DMS114 treated with DMSO at 0.1 percent for 48 hours (cell line): ENCODE data around the gene KICS2.

Source experiments
- DNase-seq: peaks from one replicate; lab custom pipeline; 2025; ENCODE audit not compliant: unreplicated experiment; lab: John Stamatoyannopoulos, UW

KICS2 gene

DNA sequence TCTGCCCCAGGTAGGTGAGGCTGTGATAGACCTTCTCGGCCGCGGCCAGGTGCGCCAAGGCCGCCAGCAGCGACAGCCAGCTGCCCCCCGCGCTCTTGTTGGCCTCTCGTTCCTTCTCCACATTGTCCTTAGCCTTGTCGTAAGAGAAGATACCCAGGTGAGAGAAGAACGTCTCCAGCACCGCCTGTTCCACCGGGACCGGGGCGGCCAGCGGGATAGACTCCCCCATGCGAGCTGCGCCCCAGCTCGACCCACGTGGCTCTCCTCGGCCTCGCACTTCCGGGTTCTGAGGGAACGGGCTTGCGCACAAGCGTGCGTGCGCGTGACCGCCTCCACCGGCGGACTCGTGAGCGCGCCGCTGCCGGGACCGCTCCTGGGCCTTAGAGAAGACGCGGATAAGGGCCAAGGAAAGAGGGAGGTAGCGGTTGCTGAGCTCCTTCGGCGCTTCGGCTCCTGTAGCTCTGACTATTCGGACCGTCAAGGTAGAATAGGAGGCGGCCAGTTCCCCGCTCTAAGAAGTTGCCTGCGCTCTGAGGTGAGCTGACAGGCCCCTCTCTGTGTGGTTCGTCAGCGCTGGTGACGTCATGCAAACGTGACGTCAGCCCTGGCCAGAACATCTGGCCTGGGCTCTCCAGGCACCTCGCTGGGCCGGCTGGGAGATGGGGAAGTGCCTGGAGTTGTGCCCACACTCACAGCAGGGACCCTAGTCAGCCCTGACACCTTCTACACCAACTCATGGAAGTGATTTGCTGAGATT is at the start of gene KICS2:
Gene KICS2, minus strand, starts transcription at position 288 of the 757 bp plus-strand sequence. Its CDS starts 59 bp downstream, at position 229.
- DNase-seq = peak; percentile 87

DNA sequence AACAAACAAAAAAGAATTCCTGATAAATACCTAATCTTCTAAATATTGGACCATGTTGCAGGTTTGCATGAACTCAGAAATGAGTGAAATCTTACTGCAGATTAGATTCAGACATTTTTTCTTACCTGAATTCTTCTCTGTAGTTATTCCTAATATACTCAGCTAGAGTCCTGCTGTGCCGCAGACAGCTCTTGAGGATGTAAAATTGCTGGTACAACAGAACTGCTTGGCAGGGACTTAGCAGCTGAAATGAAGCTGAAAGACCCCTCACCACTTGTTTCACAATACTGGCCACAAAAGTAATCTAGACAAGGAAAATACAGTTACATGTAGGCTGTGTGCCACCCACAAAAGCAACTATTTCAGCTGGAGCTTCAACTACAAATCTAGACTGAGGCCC is 48.3 kb upstream of the KICS2 start:
- no peak for DNase-seq

DNA sequence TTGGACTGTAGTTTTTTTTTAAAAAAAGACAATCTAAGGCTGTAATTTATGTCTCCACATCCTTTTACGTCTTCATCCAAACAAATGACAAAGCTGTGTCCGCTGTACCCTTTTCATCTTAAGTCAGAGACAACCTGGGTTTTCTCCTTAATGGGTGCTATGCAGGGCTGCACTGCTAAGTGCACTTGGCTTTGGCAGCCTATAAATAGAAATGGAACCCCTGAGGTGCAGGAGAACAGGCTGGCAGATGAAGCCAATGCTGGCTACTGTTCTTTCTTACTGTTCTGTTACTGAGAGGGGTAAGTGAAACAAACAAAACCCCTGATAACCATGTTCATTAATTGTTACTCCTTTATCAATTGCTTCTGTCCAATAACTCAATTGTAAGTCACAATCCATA is 47.1 kb upstream of the KICS2 start:
- no peak for DNase-seq

DNA sequence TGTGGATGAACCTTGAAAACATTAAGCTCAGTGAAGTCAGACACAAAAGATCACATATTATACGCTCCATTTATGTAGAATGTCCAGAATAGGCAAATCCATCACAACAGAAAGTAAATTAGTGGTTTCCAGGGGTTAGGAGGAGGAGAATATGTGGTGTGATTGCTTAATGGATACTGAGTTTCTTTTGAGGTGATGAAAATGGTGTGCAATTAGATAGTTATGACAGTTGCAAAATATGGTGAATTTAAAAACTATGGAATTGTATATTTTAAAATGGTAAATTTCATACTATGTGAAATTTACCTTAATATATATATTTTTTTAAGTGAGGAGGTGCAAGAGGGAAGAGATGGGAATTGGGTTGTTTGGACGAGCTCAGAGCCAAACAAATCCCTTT is 46.3 kb upstream of the KICS2 start:
- no peak for DNase-seq

DNA sequence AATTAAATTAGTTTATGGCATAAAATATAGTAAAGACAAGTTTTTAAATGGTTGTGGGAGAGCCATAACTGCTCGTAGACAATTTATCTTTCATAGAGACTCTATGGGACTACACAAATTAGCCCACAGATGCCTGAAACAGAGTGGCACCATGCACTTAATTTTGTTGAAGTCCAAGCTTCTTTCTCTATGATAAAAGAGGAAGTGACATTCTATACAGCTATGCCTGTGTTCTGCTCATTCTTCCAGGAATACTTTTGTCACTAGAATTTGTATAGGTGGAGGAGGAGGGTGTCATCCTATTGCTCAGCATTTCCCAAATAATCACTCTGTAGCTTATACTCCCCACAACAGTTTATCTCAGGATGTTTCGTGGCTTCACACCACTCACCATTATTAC is 43.7 kb upstream of the KICS2 start:
- no peak for DNase-seq

DNA sequence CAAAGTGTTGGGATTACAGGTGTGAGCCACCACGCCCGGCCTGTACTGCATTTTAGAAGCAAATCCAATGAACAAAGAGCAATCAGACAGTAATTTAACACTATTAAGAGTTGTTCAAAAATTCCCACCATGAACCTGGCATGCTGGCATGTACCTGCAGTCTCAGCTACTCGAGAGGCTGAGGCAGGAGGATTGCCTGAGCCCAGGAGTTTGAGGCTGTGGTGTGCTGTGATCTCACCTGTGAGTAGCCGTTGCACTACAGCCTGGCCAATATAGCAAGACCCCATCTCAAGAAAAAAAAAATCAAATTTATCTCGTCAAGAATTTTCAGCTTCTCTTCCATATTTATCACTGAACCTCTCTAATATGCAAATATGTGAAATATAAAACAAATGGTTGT is 39.7 kb upstream of the KICS2 start:
- DNase-seq = no peak

DNA sequence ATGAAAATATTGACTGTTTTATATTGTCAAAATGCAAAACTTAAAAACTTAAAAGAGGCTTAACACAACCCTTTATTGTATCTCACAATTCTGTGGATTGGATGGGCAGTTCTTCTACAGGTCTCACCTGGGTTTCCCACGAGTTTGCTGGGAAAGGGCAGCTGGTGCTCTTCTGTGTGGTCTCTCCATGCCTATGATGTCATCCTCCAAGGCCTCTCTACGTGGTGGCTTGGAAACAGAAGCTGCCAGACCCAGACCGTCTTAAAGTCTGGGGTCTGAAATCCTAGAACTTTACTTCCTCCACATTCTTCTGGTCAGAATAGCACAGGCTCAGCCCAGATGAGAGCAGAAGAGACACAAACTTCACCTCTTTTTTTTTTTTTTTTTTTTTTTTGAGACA is 36.5 kb upstream of the KICS2 start:
- no peak for DNase-seq

DNA sequence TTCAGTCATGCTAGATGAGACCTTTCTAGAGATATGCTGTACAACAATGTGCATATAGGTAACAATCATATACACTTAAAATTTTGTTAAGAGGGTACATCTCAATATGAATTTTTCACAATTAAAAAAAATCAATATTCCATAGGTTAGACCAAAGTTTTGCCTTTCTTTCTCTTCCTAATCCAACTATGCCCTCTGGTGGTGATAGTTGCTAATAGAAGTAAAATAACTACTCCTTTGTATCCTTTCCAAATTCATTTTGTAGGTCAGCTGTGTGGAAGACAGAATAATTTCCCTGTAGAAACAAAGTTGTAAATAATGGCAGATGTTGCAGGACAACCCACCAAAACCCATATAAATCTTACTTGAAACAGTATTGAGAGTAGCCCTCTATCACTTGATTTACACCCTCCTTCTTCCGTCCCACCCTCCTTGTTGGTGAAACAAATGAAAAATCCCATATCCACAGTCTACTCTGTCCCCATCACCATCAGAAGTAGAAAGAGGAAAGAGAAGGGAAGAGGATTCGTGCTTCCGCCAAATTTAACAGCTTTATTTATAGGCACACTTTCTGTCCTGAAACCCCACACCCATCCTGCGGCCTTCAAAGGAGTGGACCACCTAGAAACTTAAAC is 34.2 kb upstream of the KICS2 start:
- DNase-seq = peak; percentile 66

DNA sequence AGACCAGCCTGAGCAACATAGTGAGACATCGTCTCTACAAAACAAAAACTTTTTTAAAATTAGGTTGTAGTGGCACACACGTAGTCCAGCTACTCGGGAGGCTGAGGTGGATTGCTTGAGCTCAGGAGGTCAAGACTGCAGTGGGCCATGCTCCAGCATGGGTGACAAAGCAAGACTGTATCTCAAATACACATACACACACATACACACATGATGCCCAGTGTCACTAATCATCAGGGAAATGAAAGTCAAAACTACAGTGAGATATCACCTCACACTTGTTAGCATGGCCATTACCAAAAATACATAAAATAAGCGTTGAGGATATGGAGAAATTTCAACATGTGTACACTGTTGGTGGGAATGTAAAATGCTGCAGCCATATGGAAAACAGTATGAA is 33.2 kb upstream of the KICS2 start:
- DNase-seq = no peak

DNA sequence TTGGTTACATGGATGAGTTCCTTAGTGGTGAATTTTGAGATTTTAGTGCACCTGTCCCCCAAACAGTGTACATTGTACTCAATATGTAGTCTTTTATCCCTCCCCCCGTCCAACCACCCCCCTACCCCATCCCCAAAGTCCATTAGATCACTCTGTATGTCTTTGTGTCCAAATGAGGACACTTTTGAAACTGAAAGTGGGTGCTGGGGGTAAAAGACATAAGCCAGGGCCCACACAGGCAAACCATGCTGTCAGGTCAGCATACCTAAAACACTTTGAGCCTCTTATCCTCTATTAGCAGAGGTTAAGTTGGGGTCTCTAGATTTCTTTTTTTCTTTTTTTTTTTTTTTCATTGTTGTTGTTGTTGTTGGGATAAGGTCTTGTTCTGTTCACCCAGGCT is 31.3 kb upstream of the KICS2 start:
- no peak for DNase-seq

DNA sequence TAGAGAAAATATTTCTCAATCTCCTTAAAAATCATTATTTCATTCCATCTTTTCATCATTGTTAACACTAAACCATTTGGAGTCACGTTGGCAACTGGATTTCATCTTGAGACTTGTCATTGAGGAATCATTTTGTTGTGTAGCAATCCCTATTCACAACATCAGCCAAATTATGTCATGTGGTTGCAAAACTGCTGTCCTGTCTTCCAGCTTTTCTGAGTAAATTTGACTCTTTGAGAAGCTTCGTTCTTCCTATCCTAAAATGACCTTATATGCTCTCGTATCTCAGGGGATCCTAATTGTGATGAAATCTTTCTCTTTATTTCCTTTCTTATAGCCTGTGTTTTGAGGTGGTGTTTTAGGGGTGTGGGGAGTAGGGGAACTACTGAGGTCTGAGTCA is 30.6 kb upstream of the KICS2 start:
- DNase-seq = no peak

DNA sequence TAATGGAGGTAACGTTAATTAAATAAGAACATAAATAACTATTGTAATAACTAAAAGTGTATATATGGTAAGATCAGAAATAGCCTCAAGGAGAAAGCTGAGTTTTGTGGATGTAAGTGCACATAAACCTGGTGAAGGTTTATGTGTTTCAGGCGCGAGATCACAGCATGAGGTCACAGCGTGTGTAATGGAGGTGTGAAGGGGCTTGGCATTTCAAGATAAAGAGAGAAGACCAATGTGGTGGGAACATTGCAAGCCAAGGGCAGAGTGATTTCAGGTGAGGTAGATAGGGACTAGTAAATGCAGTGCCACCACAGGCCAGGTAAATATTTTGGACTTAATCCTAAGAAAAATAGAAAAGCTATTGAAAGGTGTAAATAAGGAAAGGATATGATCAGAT is 21.7 kb upstream of the KICS2 start:
- no peak for DNase-seq

DNA sequence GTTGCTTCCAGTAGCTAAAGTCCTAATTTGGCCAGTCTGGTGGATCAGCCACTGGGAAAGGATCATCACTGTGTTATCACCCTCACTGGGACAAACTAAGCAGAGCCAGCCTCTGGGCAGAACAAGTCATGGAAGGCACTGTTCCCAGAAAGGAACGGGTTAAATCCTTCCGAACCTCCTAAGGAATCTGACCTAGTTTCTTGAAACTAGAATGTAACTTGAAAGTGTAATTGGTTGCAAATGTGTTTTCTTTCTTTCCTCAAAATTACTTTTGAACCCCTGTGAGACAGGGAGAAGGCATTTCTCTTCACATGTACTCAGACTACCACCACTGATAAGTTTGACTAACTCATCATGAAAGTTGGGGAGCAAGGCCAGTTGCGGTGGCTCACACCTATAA is 18.7 kb upstream of the KICS2 start:
- DNase-seq = no peak

DNA sequence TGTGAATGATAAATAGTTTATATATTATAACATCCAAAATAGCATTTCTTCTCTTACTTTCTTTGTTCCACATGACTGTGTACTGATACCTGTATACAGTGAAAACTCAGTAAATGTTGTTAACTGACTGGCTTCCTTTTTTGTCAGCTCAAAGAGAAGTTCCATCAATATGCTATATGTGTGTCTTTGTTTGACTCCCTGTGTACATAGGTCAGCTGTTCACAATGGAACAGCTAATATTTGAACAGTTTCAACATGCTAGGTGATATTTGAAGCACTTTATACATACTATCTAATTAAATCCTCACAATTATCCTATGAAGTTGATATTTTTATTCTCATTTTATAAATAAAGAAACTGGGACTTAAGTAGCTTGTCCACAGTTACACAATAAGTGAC is 15.3 kb upstream of the KICS2 start:
- DNase-seq = no peak

DNA sequence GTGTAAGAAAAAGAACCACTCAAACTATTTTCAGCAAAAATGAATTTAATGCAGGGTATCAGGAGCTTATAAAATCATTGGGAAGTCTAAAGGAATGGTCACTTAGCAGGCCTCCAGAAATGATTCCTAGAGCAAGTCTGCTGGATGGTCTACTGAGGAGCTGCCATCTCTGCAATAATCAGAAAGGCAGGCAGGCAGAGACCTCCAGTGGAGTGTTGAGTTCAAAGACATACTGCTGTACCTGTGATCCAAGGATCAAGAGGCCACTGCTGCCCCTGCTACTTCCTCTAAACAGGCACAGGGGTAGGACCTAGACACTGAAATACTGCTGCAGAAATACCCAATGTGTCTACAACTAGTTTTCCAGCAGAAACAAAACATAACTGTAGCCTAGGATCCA is 14.5 kb upstream of the KICS2 start:
- DNase-seq = no peak

DNA sequence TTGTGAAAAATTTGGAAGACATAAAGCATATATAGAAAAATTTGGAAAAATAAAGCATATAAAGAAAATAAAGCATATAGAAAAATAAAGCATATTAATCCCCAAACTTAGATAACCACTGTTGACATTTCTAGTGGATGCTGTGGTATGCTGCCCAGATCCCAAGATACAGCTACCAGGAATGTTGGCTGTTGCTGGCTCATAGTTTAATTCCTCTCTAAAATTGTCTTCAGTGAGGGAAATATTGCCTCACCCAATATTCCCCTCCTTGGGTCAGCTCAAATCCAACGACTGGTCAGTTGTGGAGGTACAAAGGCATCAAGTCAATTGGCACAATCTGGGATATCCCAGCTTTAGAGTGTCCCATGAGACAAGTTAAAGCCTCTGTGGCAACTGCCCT is 10.1 kb upstream of the KICS2 start:
- DNase-seq = no peak

DNA sequence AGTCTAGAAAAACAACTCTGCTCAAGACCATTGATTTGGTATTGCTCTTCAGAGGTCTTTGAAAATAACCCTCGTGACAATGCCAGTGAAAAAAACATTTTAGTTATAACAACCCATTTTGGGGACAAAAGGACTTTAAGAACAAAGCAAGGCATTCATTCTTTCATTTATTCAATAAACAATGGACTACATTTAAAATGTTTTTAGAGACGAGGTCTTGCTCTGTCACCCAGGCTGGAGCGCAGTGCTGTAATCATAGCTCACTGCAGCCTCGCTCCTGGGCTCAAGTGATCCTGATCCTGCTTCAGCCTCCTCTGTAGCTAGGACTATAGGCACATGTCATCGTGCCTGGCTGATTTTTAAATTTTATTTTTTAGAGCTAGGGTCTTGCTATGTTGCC is 7.7 kb upstream of the KICS2 start:
- no peak for DNase-seq

DNA sequence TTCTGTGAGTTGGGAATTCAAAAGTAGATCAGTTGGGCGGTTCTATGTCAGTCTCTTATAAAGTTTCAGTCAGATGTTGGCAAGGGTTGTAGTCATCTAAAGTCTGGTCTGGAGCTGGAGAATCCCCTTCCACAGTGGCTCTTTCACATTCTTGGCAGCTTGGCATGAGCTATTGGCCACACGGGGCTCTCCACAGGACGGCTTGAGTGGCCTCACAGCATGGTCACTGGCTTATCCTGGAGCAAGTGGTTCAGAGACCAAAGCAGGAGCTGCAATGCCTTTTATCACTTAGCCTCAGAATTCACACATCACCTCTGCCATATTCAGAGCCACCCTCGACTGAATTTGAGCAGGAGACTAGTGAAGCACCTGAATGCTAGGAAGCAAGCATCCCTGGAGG is 7.1 kb upstream of the KICS2 start:
- no peak for DNase-seq

DNA sequence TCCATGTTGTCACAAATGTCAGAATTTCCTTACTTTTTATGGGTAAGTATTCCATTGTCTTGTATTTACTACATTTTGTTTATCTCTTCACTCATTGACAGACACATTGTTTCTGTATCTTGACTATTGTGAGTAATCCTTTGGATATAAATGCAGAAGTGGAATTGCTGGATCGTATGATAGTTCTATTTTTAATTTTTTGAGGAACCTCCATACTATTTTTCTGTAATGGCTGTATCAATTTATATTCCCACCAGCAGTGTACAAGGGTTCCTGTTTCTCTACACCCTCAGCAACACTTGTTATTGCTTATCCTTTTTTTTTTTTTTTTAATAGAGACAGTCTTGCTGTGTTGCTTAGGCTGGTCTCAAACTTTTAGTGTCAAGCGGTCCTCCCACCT is 3.5 kb upstream of the KICS2 start:
- DNase-seq = no peak

DNA sequence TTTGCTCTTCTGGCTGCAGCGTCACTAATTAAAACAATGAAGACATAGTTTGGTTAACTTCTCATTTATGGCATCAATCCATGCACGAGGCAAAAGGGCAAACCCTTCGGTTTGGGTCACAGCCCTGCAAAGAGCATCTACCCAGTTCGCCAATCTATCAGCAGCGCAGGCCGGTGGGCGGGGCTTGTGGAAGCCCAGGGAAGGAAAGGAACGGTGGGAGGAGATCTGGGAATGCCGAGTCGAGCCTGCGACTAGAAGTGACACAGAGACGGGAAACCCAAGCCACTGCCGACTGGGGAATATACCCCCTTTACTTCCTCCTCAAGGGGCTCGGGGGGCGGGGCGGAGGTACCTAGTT is 466 bp downstream of the KICS2 start:
- DNase-seq = peak; percentile 88

DNA sequence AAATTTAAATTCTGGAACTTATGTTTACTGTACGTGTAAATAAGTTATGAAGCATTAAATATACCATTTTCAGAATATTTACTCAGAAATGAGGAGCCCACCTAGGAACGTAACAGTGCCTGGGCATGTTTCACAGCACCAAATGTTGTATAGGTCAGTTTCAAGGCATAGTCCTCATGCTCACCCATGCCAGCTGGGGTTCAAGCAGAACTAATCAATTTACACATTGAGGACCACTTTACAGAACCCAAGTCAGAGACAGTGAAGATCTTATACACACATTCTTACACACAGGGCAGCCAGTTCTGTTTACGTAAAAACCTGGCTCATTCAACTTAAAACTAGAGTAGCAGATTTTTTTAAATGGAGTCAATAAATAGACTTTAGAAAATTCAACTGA is 2.0 kb downstream of the KICS2 start:
- DNase-seq = no peak

DNA sequence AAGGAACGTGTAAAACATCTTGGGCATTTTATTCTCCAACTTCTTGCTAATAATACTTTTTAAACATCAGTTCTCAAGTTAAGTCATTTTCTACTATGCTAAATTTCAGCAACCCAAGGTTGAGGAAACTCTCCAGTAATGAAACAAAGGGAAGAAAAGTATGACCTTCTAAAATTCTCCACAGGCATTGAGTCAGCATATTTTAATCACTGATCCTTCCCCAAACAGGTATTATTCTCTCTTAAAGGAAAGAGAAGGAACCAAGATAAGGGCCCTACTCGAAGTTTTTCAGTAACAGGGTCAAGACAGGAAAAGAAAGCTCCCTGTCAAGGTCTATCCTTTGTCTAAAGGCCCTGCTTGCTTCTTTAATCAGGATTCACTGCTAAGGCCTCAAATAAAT is 3.0 kb downstream of the KICS2 start:
- no peak for DNase-seq

DNA sequence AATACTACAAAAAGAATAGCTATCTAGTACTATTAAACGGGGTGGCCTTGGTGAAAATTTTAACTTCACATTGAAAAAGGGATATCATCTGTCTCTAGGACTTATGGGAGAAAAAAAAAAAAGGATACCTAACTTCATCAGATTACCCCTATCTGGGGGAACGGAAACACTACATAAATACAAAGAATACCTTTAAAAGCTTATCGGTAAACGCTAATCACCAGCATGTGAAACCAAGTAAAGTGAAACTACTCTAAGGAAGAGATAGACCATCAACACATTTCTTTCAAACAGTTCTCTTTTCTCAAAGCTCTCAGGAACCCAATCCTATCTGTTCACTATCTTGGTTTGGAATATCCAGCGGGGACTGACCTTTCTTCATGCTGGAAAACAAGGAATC is 3.5 kb downstream of the KICS2 start:
- DNase-seq = no peak
